Peyer's patch (tissue), 4 donors: ENCODE measurements around the gene GALNT17. TPM values are rescaled to one million over a fixed set of nuclear protein-coding genes. Genes with fewer than 3 reads are reported as not detected.

Experiments
- DNase-seq, 3 donors: peaks; one replicate each; pipeline ENCODE4 v3.0.0-alpha.2; 2017 to 2019
- H3K27ac ChIP-seq, 4 donors: fragments of 200-600 bp; sonication (generic); one replicate each; pipeline ENCODE4 v1.5.1; 2016 to 2019
- H3K27me3 ChIP-seq, 2 donors: fragments of 200-600 bp; sonication (generic); one replicate each; pipeline ENCODE4 v1.5.1; 2019
- H3K36me3 ChIP-seq, 3 donors: fragments of 200-600 bp; sonication (generic); one replicate each; pipeline ENCODE4 v1.5.1; 2016 to 2019
- H3K4me1 ChIP-seq, 4 donors: fragments of 200-600 bp; sonication (generic); one replicate each; pipeline ENCODE4 v1.5.1; 2016 to 2019
- H3K4me3 ChIP-seq, 4 donors: fragments of 200-600 bp; sonication (generic); 1 replicate in 3 of 4; 2 replicates in 1 of 4; pipeline ENCODE4 v1.5.1; 2016 to 2019; ENCODE audit warnings: mild to moderate bottlenecking in 1 of 4
- H3K9me3 ChIP-seq, 4 donors: fragments of 200-600 bp; sonication (generic); one replicate each; pipeline ENCODE4 v1.5.1; 2016 to 2019; ENCODE audit warnings: mild to moderate bottlenecking in 1 of 4
- CTCF ChIP-seq, 6 experiments: fragments of 450-650 bp in 4 of 6; fragments of 200-600 bp in 2 of 6; sonication (generic) in 1 of 6; IDR thresholded peaks; one replicate each; pipeline ENCODE4 v1.5.1; 2017 to 2019; ENCODE audit warnings: antibody characterized with exemption in 6 of 6, mild to moderate bottlenecking in 3 of 6, moderate library complexity in 1 of 6
- POLR2A ChIP-seq, 2 donors: fragments of 450-650 bp; IDR thresholded peaks; one replicate each; pipeline ENCODE4 v1.5.1; 2017; ENCODE audit warnings: antibody characterized with exemption in 2 of 2, mild to moderate bottlenecking in 2 of 2, moderate library complexity in 2 of 2
- total RNA-seq, 4 donors: library from RNA; depleted of rRNA; stranded (reverse); fragments of >200 nt; gene quantifications; one replicate each; pipeline ENCODE4 v1.1.0, GENCODE V29; 2016

The GALNT17 gene
- total RNA-seq, 4 donors from 2014 or later, result 0.88 to 17.3 (median 2.3) TPM

GRCh38 chr7:71527213-71527612, 395.3 kb downstream of the GALNT17 start:
- no peaks in the 10 kb centered on the region for H3K36me3 ChIP-seq
- H3K27me3 ChIP-seq, result no peaks in the 10 kb centered on the region
- no peak for DNase-seq
- no peaks in the 10 kb centered on the region for H3K9me3 ChIP-seq
- TF ChIP-seq POLR2A (IDR thresholded peaks at IDR 0.05), result no peak
- TF ChIP-seq CTCF (IDR thresholded peaks at IDR 0.05), result no peak
- H3K4me1 ChIP-seq, result no peaks in the 10 kb centered on the region
- no peak overlapping the region for H3K4me3 ChIP-seq
- no peak overlapping the region for H3K27ac ChIP-seq

GRCh38 chr7:71535616-71536015, 403.7 kb downstream of the GALNT17 start:
- Histone ChIP-seq H3K9me3 (no peaks in the 10 kb centered on the region), H3K4me3 (no peak overlapping the region), H3K4me1 (no peaks in the 10 kb centered on the region), H3K27me3 (no peaks in the 10 kb centered on the region), H3K36me3 (no peaks in the 10 kb centered on the region), H3K27ac (no peak overlapping the region)
- TF ChIP-seq POLR2A (IDR thresholded peaks at IDR 0.05) (no peak), CTCF (IDR thresholded peaks at IDR 0.05) (no peak)
- DNase-seq, result no peak

- Histone ChIP-seq H3K4me1 (no peaks in the 10 kb centered on the region), H3K9me3 (no peaks in the 10 kb centered on the region), H3K4me3 (no peak overlapping the region), H3K27ac (no peak overlapping the region), H3K36me3 (no peaks in the 10 kb centered on the region), H3K27me3 (no peaks in the 10 kb centered on the region)
- no peak for TF ChIP-seq CTCF (IDR thresholded peaks at IDR 0.05)
- no peak for TF ChIP-seq POLR2A (IDR thresholded peaks at IDR 0.05)
- DNase-seq, result no peak
Observed at GRCh38 chr7:71538210-71538609, 406.3 kb downstream of the GALNT17 start.

- Histone ChIP-seq H3K9me3 (no peaks in the 10 kb centered on the region), H3K27ac (no peak overlapping the region), H3K36me3 (no peaks in the 10 kb centered on the region), H3K4me3 (no peak overlapping the region), H3K4me1 (no peaks in the 10 kb centered on the region), H3K27me3 (no peaks in the 10 kb centered on the region)
- TF ChIP-seq CTCF (IDR thresholded peaks at IDR 0.05), result no peak
- no peak for TF ChIP-seq POLR2A (IDR thresholded peaks at IDR 0.05)
- no peak for DNase-seq
Observed at GRCh38 chr7:71539615-71540014, 407.7 kb downstream of the GALNT17 start.

GRCh38 chr7:71541707-71542353, 409.9 kb downstream of the GALNT17 start:
- Histone ChIP-seq H3K4me3 (no peak overlapping the region), H3K9me3 (no peaks in the 10 kb centered on the region), H3K36me3 (no peaks in the 10 kb centered on the region), H3K4me1 (no peaks in the 10 kb centered on the region), H3K27me3 (no peaks in the 10 kb centered on the region), H3K27ac (no peak overlapping the region)
- DNase-seq, result no peak
- TF ChIP-seq POLR2A (IDR thresholded peaks at IDR 0.05) (no peak), CTCF (IDR thresholded peaks at IDR 0.05) (no peak)

GRCh38 chr7:71543396-71543795, 411.5 kb downstream of the GALNT17 start:
- Histone ChIP-seq H3K4me1 (no peaks in the 10 kb centered on the region), H3K27ac (no peak overlapping the region), H3K9me3 (no peaks in the 10 kb centered on the region), H3K36me3 (no peaks in the 10 kb centered on the region), H3K27me3 (no peaks in the 10 kb centered on the region), H3K4me3 (no peak overlapping the region)
- DNase-seq, result no peak
- TF ChIP-seq POLR2A (IDR thresholded peaks at IDR 0.05) (no peak), CTCF (IDR thresholded peaks at IDR 0.05) (no peak)
